ENCODE data around the gene NEK8. TPM values are rescaled to one million over a fixed set of nuclear protein-coding genes. Genes with fewer than 3 reads are reported as not detected.
A peak's percentile ranks its signal among the peaks of the same experiment; 100 is the strongest.

NEK8 gene
- total and polyA plus RNA-seq, 2 of the 8 experiments (the other 6 are each of a cell fraction or from before 2014, with no cell fraction given): 14.9 to 23.3 TPM

DNA sequence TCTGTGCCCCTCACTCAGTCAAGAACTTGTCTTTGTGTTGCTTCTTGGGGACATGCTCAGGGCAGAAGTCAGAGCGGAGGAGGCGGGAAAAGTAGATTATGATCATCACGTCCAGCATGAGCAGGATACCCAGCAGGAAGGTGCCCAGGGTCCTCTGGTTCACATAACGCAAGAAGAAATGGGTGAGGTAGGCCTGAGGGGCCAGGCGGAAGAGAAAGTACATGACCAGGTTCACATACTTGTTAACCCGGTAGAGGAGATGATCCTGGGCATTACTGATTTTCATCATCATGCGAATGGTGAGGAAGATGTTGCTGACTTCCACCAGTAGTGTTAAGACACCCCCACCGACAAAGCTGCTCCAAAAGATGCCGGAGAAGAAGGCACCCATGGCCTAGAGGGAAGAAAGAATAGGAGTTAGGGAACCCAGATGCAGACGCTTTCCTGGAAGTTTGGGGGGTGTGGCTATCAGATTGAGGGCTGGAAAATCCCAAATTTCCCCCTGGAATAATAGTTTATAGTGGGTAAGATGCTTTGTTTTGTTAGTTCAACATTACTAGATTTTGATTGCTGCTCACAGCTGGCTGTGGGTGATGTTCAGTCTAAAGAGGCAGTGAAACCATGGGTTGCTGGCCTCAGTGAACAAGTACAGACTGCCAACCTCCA lies 4.0 kb upstream of the NEK8 start:
- FAIRE-seq: no peak
- Histone ChIP-seq H2BK5ac (ENCODE audit: low read depth, low read length) (peak overlapping the region; percentile 67; the same call in 1 of the 2 replicates), H3K79me2 (ENCODE audit: control insufficient read depth in 1 of 2, insufficient read depth in 2 of 2, low read length in 2 of 2) (peaks cover 5 to 37% of the 10 kb centered on the region in 2 experiments; a peak in 3 of 4 replicates)

More for the DNA sequence above, 4.0 kb upstream of the NEK8 start:
- Histone ChIP-seq H3K23me2 (ENCODE audit: low read depth, low read length) (peaks cover 21% of the 10 kb centered on the region), H2AFZ (ENCODE audit: low read length) (no peak overlapping the region), H3K4me3 (ENCODE audit: extremely low read depth in 1 of 4, insufficient read depth in 2 of 4, low read depth in 3 of 4, low read length in 4 of 4) (peak overlapping the region; percentile 57 to 81 (median 72)), H3K23ac (ENCODE audit: insufficient read length) (no peak overlapping the region), H2BK20ac (ENCODE audit: low read length) (no peak overlapping the region), H3K14ac (ENCODE audit: insufficient read length) (no peak overlapping the region), H3K4ac (replicated peaks; ENCODE audit: insufficient read length, low read depth, low read length) (no peak overlapping the region), H2BK12ac (ENCODE audit: low read depth, low read length) (no peak overlapping the region), H3K9me3 (ENCODE audit: insufficient read depth in 2 of 2, low read depth in 1 of 2, low read length in 1 of 2) (no peaks in the 10 kb centered on the region), H4K20me1 (replicated peaks in 1 of 2; ENCODE audit: control insufficient read depth in 1 of 2, insufficient read depth in 2 of 2, low read length in 2 of 2) (peaks cover 6 to 19% of the 10 kb centered on the region in 2 experiments), H3K56ac (replicated peaks; ENCODE audit: insufficient read length, low read depth, low read length) (no peak overlapping the region), H3K4me1 (replicated peaks in 1 of 4; ENCODE audit: control insufficient read depth in 3 of 4, insufficient read depth in 4 of 4, low read length in 3 of 4) (peaks cover 0 to 15% (median 6%) of the 10 kb centered on the region in 4 experiments; a peak in 6 of 7 replicates), H3K18ac (ENCODE audit: extremely low read depth, low read length) (no peak overlapping the region), H3K27ac (ENCODE audit: low read depth, low read length) (peak overlapping the region; percentile 89), H3K27me3 (replicated peaks in 1 of 4; ENCODE audit: control insufficient read depth in 3 of 4, extremely low read depth in 1 of 4, insufficient read depth in 3 of 4, low read length in 3 of 4) (no peaks in the 10 kb centered on the region), H2BK15ac (ENCODE audit: low read length) (no peak overlapping the region), H2BK120ac (replicated peaks; ENCODE audit: low read depth, low read length) (no peak overlapping the region), H4K5ac (ENCODE audit: insufficient read length, low read depth, low read length) (no peak overlapping the region), H3K4me2 (ENCODE audit: insufficient read depth in 1 of 2, low read depth in 2 of 2, low read length in 2 of 2) (peak overlapping the region; percentile 85 to 95), H4K8ac (ENCODE audit: extremely low read depth, insufficient read depth, low read length) (no peak overlapping the region), H3K36me3 (ENCODE audit: control insufficient read depth in 2 of 4, insufficient read depth in 4 of 4, low read length in 3 of 4) (peaks cover 19 to 49% (median 36%) of the 10 kb centered on the region in 4 experiments), H3K79me1 (ENCODE audit: low read depth, low read length) (no peaks in the 10 kb centered on the region; the same call in 1 of the 2 replicates), H4K91ac (replicated peaks; ENCODE audit: insufficient read length, low read length) (no peak overlapping the region), H3K9ac (replicated peaks in 1 of 4; ENCODE audit: extremely low read depth in 1 of 4, low read depth in 3 of 4, low read length in 3 of 4) (peak overlapping the region in 2 of 4 experiments; percentile 79 to 88; a peak in 4 of 7 replicates), H2AK5ac (ENCODE audit: low read depth, low read length) (no peak overlapping the region; the same call in 1 of the 2 replicates)
- 78% methylated on average over 10 of the region's 10 CpGs; no CpG with 5 or more reads in 1 of the 2 experiments for WGBS, 2 experiments (ENCODE audit: extremely low coverage in 1 of 2, insufficient coverage in 1 of 2, insufficient read length in 1 of 2, insufficient replicate concordance in 2 of 2, low coverage in 1 of 2, low lambda C conversion rate in 2 of 2, missing lambda C conversion rate in 1 of 2)
- no peak for DNase-seq (ENCODE audit: low read depth in 1 of 2, low spot score in 2 of 2)
- ChIA-PET CTCF (ENCODE audit: partially characterized antibody) (interaction anchor here (0.9 to 16.9 kb wide), 10 partner anchors 8 to 229 kb away, joined by 3 to 316 read pairs (median 4); partner anchors contain the start of genes DHRS13 and TRAF4), POLR2A (ENCODE audit: partially characterized antibody) (interaction anchor here (0.7 to 17.6 kb wide), 35 partner anchors 9 to 407 kb away, joined by 3 to 813 read pairs (median 4); partner anchors contain the start of genes ALDOC, BLTP2, DHRS13 and FAM222B)
- TF ChIP-seq BACH1 (IDR thresholded peaks at IDR 0.05; ENCODE audit: low read length): no peak
- TF ChIP-seq TEAD4 (IDR thresholded peaks at IDR 0.05; ENCODE audit: low read depth, low read length): no peak
- TF ChIP-seq, protein P1, sequence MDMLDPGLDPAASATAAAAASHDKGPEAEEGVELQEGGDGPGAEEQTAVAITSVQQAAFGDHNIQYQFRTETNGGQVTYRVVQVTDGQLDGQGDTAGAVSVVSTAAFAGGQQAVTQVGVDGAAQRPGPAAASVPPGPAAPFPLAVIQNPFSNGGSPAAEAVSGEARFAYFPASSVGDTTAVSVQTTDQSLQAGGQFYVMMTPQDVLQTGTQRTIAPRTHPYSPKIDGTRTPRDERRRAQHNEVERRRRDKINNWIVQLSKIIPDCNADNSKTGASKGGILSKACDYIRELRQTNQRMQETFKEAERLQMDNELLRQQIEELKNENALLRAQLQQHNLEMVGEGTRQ (IDR thresholded peaks at IDR 0.05; ENCODE audit: low read length): peak; percentile 2; the same call in 1 of the 2 replicates
- peak; percentile 38; the same call in 1 of the 2 replicates for TF ChIP-seq POLR2AphosphoS5 (IDR thresholded peaks at IDR 0.05; ENCODE audit: low read depth, low read length)
- peak; percentile 50 to 84; a peak in 2 of 3 replicates for TF ChIP-seq POLR2A (IDR thresholded peaks at IDR 0.05; ENCODE audit: control extremely low read depth in 1 of 2, low read depth in 2 of 2, low read length in 2 of 2)
- TF ChIP-seq CHD2 (IDR thresholded peaks at IDR 0.05; ENCODE audit: low read length): no peak
- TF ChIP-seq RFX5 (IDR thresholded peaks at IDR 0.05; ENCODE audit: borderline replicate concordance, low read depth, low read length): no peak
- peak; percentile 39 for TF ChIP-seq TAF7 (optimal IDR thresholded peaks at IDR 0.05; ENCODE audit: borderline replicate concordance, low read depth, low read length)
